HG03045 (cell line): ENCODE measurements around the gene KLHDC10.
"Not testable (repeated sequence)": the region's sequence is repeated elsewhere in the genome, so short reads cannot be mapped to it uniquely, and the experiment has no call there.

ENCODE experiments used
- ATAC-seq: cut with Tn5 transposase; IDR thresholded peaks from one replicate; pipeline ENCODE4 v1.9.1; 2021; ENCODE audit warnings: mild to moderate bottlenecking, moderate library complexity; ENCODE audit not compliant: unreplicated experiment

Gene KLHDC10

GRCh38 chr7:130140551-130141160, 70.3 kb downstream of the KLHDC10 start:
- no peak for ATAC-seq

DNA sequence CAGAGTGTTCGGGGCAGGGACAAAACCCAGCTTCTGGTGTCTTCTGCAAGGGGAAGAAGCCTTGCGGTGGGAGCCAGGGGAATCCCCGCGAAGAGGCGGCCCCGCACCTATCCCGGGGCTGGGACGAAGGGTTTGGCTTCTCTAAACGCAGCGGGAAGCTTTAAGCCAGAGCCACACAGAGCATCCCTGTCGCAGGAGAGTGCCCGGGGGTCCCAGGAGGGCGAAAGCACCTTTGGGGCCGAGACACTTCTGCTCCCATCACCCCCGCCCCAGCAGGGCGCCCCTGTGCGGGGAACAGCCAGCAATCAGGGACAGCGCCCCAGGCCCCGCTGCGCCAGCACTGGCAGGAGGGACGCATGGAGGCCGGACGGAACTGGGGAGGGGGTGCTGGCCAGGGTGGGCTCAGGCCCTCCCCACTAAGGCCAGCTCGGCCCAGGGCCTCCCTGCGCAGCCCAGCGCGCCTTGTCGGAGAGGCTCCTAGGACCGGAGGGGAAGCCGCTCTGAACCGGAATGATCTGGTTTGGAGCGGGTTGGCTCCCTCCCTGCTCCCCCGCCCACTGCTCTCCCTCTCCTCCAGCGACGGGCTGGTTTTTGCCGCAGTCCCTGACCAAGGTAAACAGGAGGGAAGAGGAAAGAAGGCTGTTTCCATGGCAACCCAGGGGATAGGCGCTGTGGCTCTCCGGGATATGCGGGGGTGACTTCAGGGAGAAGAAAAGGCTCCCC, 71.0 kb downstream of the KLHDC10 start:
- ATAC-seq, result peak; percentile 56

GRCh38 chr7:130141884-130142653, 71.7 kb downstream of the KLHDC10 start:
- ATAC-seq, result no peak

DNA sequence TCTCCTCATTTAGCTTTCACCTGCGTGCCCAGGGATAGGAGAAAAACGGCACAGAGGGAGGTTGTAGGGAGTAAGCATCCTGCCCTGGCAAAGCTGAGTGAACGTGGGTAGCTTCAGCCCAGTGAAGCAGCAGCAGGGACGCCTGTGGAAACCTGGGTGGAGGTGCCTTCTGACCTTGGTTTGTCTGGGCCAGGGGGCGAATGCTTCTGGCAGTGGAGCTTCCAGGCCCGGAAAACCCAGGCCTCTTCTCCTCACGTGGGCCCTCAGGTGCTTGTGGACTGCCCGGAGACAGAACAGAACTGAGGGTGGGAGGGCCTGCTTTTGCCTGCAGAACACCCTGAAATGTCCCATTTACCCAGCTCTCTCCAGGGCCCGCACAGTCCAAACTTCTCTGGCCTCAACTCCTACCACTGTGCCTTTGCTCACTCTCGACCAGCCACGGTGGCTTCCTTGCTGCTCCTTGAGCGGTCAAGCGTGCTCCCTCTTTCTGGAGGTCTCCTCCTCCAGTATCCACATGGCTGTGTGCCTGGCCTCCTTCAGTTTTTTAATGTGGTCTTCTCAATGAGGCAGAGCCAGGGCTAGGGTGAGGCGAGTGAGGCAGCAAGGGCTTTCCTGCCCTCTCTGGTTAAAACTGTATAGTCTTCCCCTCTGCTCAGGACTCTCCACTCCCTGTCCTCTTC, 72.5 kb downstream of the KLHDC10 start:
- no peak for ATAC-seq

DNA sequence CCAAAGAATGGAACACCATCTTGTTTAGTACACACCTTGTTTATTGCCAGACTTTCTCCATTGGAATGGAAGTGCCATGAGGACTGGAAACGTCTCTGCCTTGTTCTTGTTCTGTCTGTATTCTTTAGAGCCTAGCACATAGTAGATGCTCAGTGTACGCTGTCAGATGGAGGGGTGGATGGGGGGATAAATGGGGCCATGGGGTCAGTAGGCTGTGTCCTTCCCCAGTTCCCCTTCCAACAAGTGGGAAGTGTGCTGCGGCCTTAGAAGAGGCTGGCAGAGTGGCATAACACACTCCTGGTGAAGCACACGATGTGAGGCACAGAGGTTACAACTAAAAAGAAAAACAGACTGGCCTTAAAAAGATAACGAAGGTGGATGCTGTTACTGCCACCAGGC, 73.0 kb downstream of the KLHDC10 start:
- ATAC-seq, result no peak

DNA sequence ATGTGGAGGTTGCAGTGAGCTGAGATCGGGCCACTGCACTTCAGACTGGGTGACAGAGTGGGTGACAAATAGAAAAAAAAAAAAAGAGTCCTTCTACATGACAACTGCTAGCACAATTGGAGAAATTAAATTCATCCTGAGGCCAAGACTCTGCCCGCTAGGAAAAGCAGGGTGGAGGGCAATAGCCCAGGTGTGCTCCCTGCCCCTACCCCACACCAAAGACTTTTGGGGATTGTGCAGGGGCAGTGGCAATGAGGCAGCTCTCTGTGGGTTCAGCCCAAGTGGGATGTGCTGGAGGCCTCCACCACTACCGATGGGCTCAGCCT, 73.6 kb downstream of the KLHDC10 start:
- no peak for ATAC-seq

- ATAC-seq, result no peak
These were observed 74.2 kb downstream of the KLHDC10 start for GRCh38 chr7:130144312-130145171.

GRCh38 chr7:130145424-130146100, 75.2 kb downstream of the KLHDC10 start:
- no peak for ATAC-seq

- ATAC-seq, result not testable (repeated sequence)
These were observed 75.8 kb downstream of the KLHDC10 start for GRCh38 chr7:130146142-130146541.

DNA sequence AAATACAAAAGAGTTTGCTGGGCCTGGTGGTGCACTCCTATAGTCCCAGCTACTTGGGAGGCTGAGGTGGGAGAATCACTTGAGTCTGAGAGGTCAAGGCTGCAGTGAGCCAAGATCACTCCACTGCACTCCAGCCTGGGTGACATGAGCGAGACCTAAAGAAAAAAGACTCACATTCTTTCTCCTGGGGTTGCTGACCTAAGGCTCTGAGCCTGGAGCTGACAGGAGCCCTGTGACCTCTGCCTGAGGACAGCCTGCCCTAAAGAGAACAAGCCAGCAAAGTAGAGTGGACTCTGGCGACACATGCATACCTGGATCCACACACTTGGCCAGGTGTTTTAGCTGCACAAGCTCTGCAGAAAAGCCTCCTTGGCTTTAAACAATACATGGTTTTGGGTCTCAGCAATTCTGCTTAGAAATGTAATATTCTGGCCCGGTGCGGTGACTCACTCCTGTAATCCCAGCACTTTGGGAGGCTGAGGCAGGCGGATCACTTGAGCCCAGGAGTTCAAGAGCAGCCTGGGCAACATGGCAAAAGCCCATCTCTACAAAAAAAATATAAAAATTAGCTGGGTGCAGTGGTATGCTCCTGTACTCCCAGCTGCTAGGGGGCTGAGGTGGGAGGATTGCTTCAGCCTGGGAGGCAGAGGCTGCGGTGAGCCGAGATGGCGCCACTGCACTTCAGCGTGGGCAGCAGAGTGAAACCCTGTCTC, 76.5 kb downstream of the KLHDC10 start:
- no peak for ATAC-seq

DNA sequence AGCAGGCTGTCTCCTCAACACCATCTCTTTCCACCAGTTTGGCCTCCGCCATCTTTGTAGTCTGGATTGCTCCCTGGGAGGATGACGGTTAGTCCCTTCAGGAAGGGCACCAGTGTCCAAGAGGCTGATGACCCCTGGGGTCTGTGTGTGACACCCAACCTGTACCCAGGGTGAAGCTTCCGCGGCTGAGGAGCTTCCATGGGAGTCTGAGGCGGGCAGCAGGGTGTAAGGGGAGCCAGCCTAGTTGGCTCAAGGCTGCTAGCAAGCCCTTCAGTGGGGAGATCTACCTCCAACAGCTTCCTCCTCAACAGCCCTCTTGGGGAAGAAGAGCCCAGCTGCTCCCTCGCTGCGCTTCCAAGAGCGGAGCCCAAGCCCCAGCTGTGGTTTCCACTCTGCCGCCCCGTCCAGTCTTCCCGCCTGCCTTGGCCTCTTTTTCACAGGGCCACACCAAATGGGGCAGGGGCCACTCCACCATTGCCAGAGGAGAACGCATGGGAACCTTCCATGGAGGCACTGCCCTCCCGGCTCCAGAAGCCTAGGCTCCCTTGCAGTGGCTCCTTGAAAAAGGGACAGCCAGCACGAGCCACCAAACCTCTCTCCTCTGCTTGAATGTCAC, 77.5 kb downstream of the KLHDC10 start:
- ATAC-seq, result no peak

- no peak for ATAC-seq
These were observed 78.2 kb downstream of the KLHDC10 start for GRCh38 chr7:130148561-130148960.

DNA sequence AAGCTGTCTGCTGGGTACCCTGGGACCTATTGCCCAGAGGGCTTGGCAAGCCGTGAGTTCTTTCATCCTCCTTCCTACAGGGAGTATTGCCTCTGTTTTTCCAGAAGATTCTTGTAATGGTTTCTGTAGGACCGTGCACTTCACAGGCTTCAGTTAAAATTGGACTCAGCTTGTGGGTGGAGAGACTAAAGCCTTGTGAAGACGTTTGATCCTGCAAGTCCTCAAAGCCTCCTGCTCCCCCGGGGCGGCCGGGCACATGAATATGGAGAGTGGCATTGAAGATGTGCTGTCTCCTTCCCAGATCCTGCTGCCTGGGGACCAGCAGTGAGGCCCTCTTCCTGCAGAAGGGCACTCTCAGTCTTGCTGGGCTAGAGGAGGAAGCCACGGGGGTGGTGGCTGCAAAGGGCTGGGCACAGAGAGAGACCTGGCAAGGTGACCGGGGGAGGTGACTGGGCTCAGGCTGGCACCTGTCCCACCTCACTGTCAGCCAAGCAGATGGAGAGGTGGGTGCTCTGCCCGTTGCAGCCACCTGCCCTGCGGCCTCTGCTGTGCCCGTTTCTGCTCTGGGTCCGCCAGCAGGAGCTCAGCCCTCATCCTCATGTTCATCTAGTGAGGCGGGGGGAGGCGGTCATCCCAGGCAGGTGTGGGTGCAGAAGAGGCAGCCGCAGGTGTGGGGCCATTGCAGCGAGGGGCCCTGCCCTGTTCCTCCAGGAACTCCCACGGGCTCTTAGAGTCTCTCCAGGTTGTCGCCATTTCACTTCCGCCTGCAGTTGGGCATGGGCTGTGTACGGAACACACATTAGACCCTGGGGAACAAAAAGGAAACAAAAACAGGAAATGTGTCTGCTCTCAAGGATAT, 79.2 kb downstream of the KLHDC10 start:
- ATAC-seq, result no peak

- ATAC-seq, result no peak
These were observed 80.3 kb downstream of the KLHDC10 start for GRCh38 chr7:130150587-130150986.

- ATAC-seq, result no peak
These were observed 81.5 kb downstream of the KLHDC10 start for GRCh38 chr7:130151591-130152492.

GRCh38 chr7:130152493-130153210, 82.3 kb downstream of the KLHDC10 start:
- no peak for ATAC-seq
